Smooth muscle cell (in vitro differentiated cells): ENCODE results near the gene SLFNL1. TPM values are rescaled to one million over a fixed set of nuclear protein-coding genes. Genes with fewer than 3 reads are reported as not detected.
A peak's percentile ranks its signal among the peaks of the same experiment; 100 is the strongest.

ENCODE experiments used
- DNase-seq: peaks from one replicate; lab custom pipeline; 2025; ENCODE audit not compliant: unreplicated experiment; lab: John Stamatoyannopoulos, UW
- H2AFZ ChIP-seq: fragments of 200-600 bp; sonication (generic); 2 replicates; pipeline ENCODE4 v1.6.0; 2016; ENCODE audit warnings: antibody characterized with exemption, low read depth, mild to moderate bottlenecking
- H3F3A ChIP-seq: fragments of 200-600 bp; sonication (generic); 2 replicates; pipeline ENCODE4 v1.6.0; 2017; ENCODE audit warnings: antibody characterized with exemption, low read depth
- H3K27ac ChIP-seq: fragments of 200-600 bp; sonication (generic); 2 replicates; pipeline ENCODE4 v1.5.1; 2016; ENCODE audit warnings: low read depth, mild to moderate bottlenecking
- H3K27me3 ChIP-seq: fragments of 200-600 bp; sonication (generic); 2 replicates; pipeline ENCODE4 v1.6.1; 2016; ENCODE audit warnings: low read depth, mild to moderate bottlenecking
- H3K36me3 ChIP-seq: fragments of 200-600 bp; sonication (generic); 2 replicates; pipeline ENCODE4 v1.5.1; 2016; ENCODE audit warnings: low read depth
- H3K4me1 ChIP-seq: fragments of 200-600 bp; sonication (generic); 2 replicates; pipeline ENCODE4 v1.5.1; 2016; ENCODE audit warnings: low read depth
- H3K4me2 ChIP-seq: fragments of 200-600 bp; sonication (generic); 2 replicates; pipeline ENCODE4 v1.6.0; 2016; ENCODE audit warnings: mild to moderate bottlenecking
- H3K4me3 ChIP-seq: fragments of 200-600 bp; sonication (generic); 2 replicates; pipeline ENCODE4 v1.5.1; 2016; ENCODE audit warnings: mild to moderate bottlenecking
- H3K79me2 ChIP-seq: fragments of 200-600 bp; sonication (generic); 2 replicates; pipeline ENCODE4 v1.6.0; 2016; ENCODE audit warnings: low read depth, mild to moderate bottlenecking
- H3K9ac ChIP-seq: fragments of 200-600 bp; sonication (generic); 2 replicates; pipeline ENCODE4 v1.6.0; 2016; ENCODE audit warnings: low read depth
- H3K9me3 ChIP-seq: fragments of 200-600 bp; sonication (generic); replicated peaks from 2 replicates; pipeline ENCODE4 v1.5.1; 2016; ENCODE audit warnings: low read depth
- H4K20me1 ChIP-seq: fragments of 200-600 bp; sonication (generic); 2 replicates; pipeline ENCODE4 v1.6.0; 2016; ENCODE audit warnings: low read depth
- WGBS: methylation state at CpG from one replicate; pipeline ENCODE4 v1.1.7; 2016; ENCODE audit warnings: low lambda C conversion rate; 5-methylcytosine and 5-hydroxymethylcytosine counted together
- polyA plus RNA-seq: library from polyadenylated mRNA; unstranded; fragments of >200 nt; fragmentation: Nextera tagmentation; extraction: Ambion mirVana; gene quantifications from 2 replicates; pipeline ENCODE4 v1.2.1, GENCODE V29; 2016
- total RNA-seq: library from RNA; depleted of rRNA; stranded (reverse); fragments of >200 nt; gene quantifications from 2 replicates; pipeline ENCODE4 v1.2.3, GENCODE V29; 2014
- TF ChIP-seq, protein P1 (sequence below): fragments of 200-600 bp; sonication (generic); IDR thresholded peaks from 2 replicates; pipeline ENCODE4 v1.5.1; 2017; ENCODE audit warnings: borderline replicate concordance, mild to moderate bottlenecking, antibody characterized with exemption; ENCODE audit not compliant: insufficient read depth, poor library complexity, severe bottlenecking

Gene SLFNL1
- total and polyA plus RNA-seq, 2 experiments from 2014 or later = 0.22 to 0.58 TPM

DNA sequence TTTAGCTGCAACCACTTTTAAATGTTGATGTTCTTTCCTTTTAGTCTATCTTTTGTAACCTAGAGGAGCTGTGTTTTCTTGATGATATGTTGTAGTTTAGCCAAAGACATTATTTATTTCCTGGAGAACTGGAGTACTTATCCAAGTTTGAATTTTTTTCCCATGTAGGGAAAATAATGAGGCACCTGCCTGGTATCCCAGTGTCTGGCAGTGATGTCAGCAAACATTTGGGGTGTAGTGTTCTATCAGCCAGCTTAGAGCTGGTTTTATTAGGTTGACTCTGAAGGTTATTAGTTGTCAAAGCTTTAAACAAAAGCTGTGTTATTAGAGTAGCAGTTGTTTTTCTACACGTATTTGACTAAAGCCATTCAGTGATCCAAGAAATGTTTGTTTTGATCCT is 38.8 kb downstream of the SLFNL1 start:
- no peak overlapping the region for H3K27ac ChIP-seq
- no peak for DNase-seq
- 59% methylated on average over 1 of the region's 1 CpG for WGBS
- H3K4me2 ChIP-seq = no peak overlapping the region
- H3K4me3 ChIP-seq = no peak overlapping the region
- H3F3A ChIP-seq = peaks cover 9% of the 10 kb centered on the region
- H2AFZ ChIP-seq = no peak overlapping the region
- TF ChIP-seq, protein P1, sequence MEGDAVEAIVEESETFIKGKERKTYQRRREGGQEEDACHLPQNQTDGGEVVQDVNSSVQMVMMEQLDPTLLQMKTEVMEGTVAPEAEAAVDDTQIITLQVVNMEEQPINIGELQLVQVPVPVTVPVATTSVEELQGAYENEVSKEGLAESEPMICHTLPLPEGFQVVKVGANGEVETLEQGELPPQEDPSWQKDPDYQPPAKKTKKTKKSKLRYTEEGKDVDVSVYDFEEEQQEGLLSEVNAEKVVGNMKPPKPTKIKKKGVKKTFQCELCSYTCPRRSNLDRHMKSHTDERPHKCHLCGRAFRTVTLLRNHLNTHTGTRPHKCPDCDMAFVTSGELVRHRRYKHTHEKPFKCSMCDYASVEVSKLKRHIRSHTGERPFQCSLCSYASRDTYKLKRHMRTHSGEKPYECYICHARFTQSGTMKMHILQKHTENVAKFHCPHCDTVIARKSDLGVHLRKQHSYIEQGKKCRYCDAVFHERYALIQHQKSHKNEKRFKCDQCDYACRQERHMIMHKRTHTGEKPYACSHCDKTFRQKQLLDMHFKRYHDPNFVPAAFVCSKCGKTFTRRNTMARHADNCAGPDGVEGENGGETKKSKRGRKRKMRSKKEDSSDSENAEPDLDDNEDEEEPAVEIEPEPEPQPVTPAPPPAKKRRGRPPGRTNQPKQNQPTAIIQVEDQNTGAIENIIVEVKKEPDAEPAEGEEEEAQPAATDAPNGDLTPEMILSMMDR = no peak
- H3K79me2 ChIP-seq = peaks cover 37% of the 10 kb centered on the region
- H3K36me3 ChIP-seq = peaks cover 9% of the 10 kb centered on the region
- H3K4me1 ChIP-seq = peaks cover 13% of the 10 kb centered on the region
- H3K9ac ChIP-seq = no peak overlapping the region
- H3K9me3 ChIP-seq = no peaks in the 10 kb centered on the region
- no peaks in the 10 kb centered on the region for H3K27me3 ChIP-seq
- peaks cover 44% of the 10 kb centered on the region for H4K20me1 ChIP-seq

DNA sequence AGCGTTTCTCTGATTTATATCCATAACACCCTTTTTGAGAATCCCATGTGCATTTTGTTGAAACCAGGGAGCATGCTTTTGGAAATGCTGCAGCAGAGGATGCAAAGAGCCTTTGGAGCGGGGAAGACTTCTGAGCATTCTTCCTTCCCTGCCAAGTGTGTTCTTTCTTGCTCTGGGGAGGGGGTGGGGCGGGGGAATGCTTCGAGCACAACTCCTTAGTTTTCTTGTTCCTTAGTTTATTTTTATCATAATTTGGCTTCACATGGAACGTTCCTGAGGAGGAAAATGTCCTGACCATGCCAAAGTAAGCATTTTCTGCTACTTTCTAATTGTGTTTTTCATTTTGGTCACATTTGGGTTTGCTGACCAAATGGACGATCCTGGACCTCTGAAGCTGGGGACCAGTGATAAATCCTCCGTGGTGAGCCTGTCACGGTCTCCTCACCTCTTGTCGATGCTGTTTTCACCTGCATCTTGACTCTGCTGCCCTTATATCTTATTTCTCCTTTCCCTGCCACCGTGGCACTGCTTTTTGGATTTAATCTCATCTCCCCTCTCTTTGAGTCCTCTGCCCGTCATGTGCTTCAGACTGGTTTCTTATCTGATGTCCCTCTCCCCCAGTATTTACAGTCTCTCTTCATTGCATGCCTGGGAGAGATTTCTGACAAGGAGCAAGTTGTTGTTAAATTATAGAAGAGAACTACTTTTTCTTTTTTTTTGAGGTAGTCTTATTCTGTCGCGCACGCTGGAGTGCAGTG is 39.7 kb downstream of the SLFNL1 start:
- Histone ChIP-seq H4K20me1 (peaks cover 44% of the 10 kb centered on the region), H3K4me3 (peak overlapping the region; percentile 74), H2AFZ (no peak overlapping the region), H3K9me3 (no peaks in the 10 kb centered on the region), H3F3A (peaks cover 12% of the 10 kb centered on the region), H3K36me3 (peaks cover 9% of the 10 kb centered on the region), H3K4me1 (peaks cover 13% of the 10 kb centered on the region), H3K27me3 (no peaks in the 10 kb centered on the region), H3K79me2 (peaks cover 37% of the 10 kb centered on the region), H3K27ac (no peak overlapping the region), H3K9ac (no peak overlapping the region), H3K4me2 (peak overlapping the region; percentile 94)
- 55% methylated on average over 14 of the region's 14 CpGs for WGBS
- TF ChIP-seq, protein P1 = no peak
- no peak for DNase-seq

DNA sequence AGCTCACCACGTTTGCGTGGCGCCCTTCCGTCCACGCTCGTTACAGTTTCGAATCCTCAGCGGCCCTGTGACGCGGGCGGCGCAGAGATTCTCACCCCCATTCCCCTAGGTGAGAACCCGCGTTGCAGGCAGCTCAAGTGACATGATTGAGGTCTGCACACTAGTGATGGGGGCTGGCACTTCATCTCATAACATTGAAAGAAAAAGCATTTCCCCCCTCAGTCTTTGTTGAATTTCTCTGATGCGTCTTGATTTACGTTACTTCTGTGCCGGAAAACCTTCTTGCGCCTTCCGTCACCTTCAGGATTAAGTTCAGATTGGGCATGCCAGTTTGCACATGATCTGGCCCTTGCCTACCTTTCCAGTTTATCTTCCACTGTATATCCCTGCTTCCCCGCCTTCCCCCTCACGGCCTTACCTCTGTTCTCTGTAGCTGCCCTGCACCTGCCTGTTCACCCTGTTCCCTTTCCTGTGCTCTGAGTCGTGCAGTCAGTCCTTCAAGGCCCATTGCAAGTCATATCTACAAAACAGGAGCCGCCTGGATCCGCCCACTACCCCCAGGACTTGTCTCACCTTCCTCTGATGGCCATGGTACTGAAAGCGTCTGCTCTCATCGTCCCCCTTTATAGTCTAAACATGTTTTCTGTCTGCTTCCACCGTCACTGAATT is 40.9 kb downstream of the SLFNL1 start:
- DNase-seq = no peak
- Histone ChIP-seq H2AFZ (no peak overlapping the region), H4K20me1 (peaks cover 31% of the 10 kb centered on the region)

More for the DNA sequence above, 40.9 kb downstream of the SLFNL1 start:
- peaks cover 13% of the 10 kb centered on the region for H3K4me1 ChIP-seq
- peaks cover 12% of the 10 kb centered on the region for H3F3A ChIP-seq
- peak overlapping the region; percentile 94 for H3K4me2 ChIP-seq
- WGBS = 6% methylated on average over 27 of the region's 27 CpGs
- no peaks in the 10 kb centered on the region for H3K9me3 ChIP-seq
- peak overlapping the region; percentile 91 for H3K27ac ChIP-seq
- peak overlapping the region; percentile 80 for H3K9ac ChIP-seq
- H3K4me3 ChIP-seq = peak overlapping the region; percentile 74
- H3K27me3 ChIP-seq = no peaks in the 10 kb centered on the region
- H3K79me2 ChIP-seq = peaks cover 37% of the 10 kb centered on the region
- TF ChIP-seq, protein P1 = no peak
- peaks cover 9% of the 10 kb centered on the region for H3K36me3 ChIP-seq
